ENCODE data around the gene COL19A1. TPM values are rescaled to one million over a fixed set of nuclear protein-coding genes. Genes with fewer than 3 reads are reported as not detected.

COL19A1 gene
- total RNA-seq, 2 experiments from 2014 or later, result 0.03 TPM; not detected in 1

GRCh38 chr6:69848552-69848951, 17.8 kb upstream of the COL19A1 start:
- no peaks in the 10 kb centered on the region for H3K9me3 ChIP-seq (ENCODE audit: low read length)
- DNase-seq (ENCODE audit: low spot score), result no peak
- POLR2A ChIA-PET, result interaction anchor here (0.9 kb wide), 1 partner anchor 174 kb away, joined by 3 read pairs; no protein-coding TSS in a partner anchor
- no peaks in the 10 kb centered on the region for H3K36me3 ChIP-seq (ENCODE audit: insufficient read depth, low read length)
- intact Hi-C loops (cut with micrococcal nuclease; ENCODE audit: unreplicated experiment), result no loop called here
- BruUV-seq (replicated peaks), result no TSS peak
- H4K20me1 ChIP-seq (ENCODE audit: insufficient read depth, low read length), result no peaks in the 10 kb centered on the region
- no peaks in the 10 kb centered on the region for H3K79me2 ChIP-seq (ENCODE audit: insufficient read depth, low read depth, low read length)
- H3K4me3 ChIP-seq (ENCODE audit: low read depth, low read length, poor library complexity, severe bottlenecking), result no peak overlapping the region
- no peak overlapping the region for H2AFZ ChIP-seq (ENCODE audit: low read length)
- no peaks in the 10 kb centered on the region for H3K9me2 ChIP-seq (ENCODE audit: insufficient read depth, low read length)
- no peaks in the 10 kb centered on the region for H3K4me1 ChIP-seq (ENCODE audit: insufficient read depth, low read length, poor library complexity, severe bottlenecking)
- CTCF ChIA-PET (ENCODE audit: unreplicated experiment), result no interaction called here
- TF ChIP-seq EZH2phosphoT487 (IDR thresholded peaks at IDR 0.05; ENCODE audit: borderline replicate concordance, low read depth, low read length) (no peak), CTCF (conservative IDR thresholded peaks at IDR 0.05; ENCODE audit: low read length) (no peak)
- H3K4me2 ChIP-seq (ENCODE audit: low read length), result no peak overlapping the region
- no peak overlapping the region for H3K27ac ChIP-seq (ENCODE audit: low read depth, low read length, poor library complexity, severe bottlenecking)

DNA sequence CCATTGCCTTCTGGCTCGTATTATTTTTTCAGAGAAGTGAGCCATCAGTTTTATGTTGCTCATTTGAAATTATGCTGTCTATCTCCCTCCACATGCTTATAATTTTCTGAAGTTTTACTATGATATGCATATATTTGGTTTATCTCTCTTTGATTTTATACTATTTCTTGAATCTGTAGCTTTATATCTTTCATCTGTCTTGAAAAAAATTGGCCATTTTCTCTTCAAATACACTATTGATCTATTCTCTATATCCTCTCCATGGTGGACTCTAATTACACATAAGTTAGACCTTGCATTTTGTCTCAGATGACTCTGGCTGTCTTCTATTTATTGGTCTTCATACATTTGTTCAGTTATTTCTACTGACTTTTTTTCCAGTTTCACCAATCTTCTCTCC, 13.7 kb upstream of the COL19A1 start:
- no peak for DNase-seq (ENCODE audit: low spot score)
- Histone ChIP-seq H4K20me1 (ENCODE audit: insufficient read depth, low read length) (no peaks in the 10 kb centered on the region), H3K36me3 (ENCODE audit: insufficient read depth, low read length) (no peaks in the 10 kb centered on the region), H3K4me2 (ENCODE audit: low read length) (no peak overlapping the region), H3K4me3 (ENCODE audit: low read depth, low read length, poor library complexity, severe bottlenecking) (no peak overlapping the region), H3K27ac (ENCODE audit: low read depth, low read length, poor library complexity, severe bottlenecking) (no peak overlapping the region), H3K9me2 (ENCODE audit: insufficient read depth, low read length) (no peaks in the 10 kb centered on the region), H3K79me2 (ENCODE audit: insufficient read depth, low read depth, low read length) (no peaks in the 10 kb centered on the region), H2AFZ (ENCODE audit: low read length) (no peak overlapping the region), H3K9me3 (ENCODE audit: low read length) (no peaks in the 10 kb centered on the region), H3K4me1 (ENCODE audit: insufficient read depth, low read length, poor library complexity, severe bottlenecking) (no peaks in the 10 kb centered on the region)
- BruUV-seq (replicated peaks), result no TSS peak
- TF ChIP-seq EZH2phosphoT487 (IDR thresholded peaks at IDR 0.05; ENCODE audit: borderline replicate concordance, low read depth, low read length) (no peak), CTCF (conservative IDR thresholded peaks at IDR 0.05; ENCODE audit: low read length) (no peak)
- intact Hi-C loops (cut with micrococcal nuclease; ENCODE audit: unreplicated experiment), result no loop called here
- ChIA-PET POLR2A (no interaction called here), CTCF (ENCODE audit: unreplicated experiment) (no interaction called here)

DNA sequence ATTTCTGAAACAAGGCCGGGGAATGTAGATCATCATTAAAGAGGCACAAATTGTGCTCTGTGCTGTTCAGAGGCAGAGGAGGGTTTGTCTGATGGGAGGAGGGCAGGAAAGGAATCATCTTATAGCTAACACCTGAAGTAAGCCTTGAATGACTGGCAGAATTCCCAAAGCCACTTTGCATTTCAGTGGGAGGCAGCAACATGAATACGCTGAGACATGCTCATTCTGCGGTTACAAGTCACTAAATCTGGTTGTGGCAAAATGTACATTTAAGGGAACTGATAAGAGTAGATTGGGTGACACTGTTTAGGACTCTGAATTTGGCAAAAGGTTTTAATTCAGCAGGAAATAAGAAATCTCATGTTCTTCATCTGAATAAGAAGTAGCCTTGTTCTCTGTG, 4.4 kb upstream of the COL19A1 start:
- Histone ChIP-seq H3K9me2 (ENCODE audit: insufficient read depth, low read length) (no peaks in the 10 kb centered on the region), H3K27ac (ENCODE audit: low read depth, low read length, poor library complexity, severe bottlenecking) (no peak overlapping the region), H4K20me1 (ENCODE audit: insufficient read depth, low read length) (0 out of 2 replicates have a peak, but pooled peaks cover 5% of the 10 kb centered on the region), H3K79me2 (ENCODE audit: insufficient read depth, low read depth, low read length) (no peaks in the 10 kb centered on the region), H3K4me3 (ENCODE audit: low read depth, low read length, poor library complexity, severe bottlenecking) (no peak overlapping the region), H2AFZ (ENCODE audit: low read length) (no peak overlapping the region), H3K4me2 (ENCODE audit: low read length) (no peak overlapping the region), H3K4me1 (ENCODE audit: insufficient read depth, low read length, poor library complexity, severe bottlenecking) (peaks cover 12% of the 10 kb centered on the region), H3K9me3 (ENCODE audit: low read length) (no peaks in the 10 kb centered on the region), H3K36me3 (ENCODE audit: insufficient read depth, low read length) (no peaks in the 10 kb centered on the region)
- no TSS peak for BruUV-seq (replicated peaks)
- ChIA-PET CTCF (ENCODE audit: unreplicated experiment) (no interaction called here), POLR2A (no interaction called here)
- DNase-seq (ENCODE audit: low spot score), result no peak
- TF ChIP-seq EZH2phosphoT487 (IDR thresholded peaks at IDR 0.05; ENCODE audit: borderline replicate concordance, low read depth, low read length), result no peak
- no peak for TF ChIP-seq CTCF (conservative IDR thresholded peaks at IDR 0.05; ENCODE audit: low read length)
- intact Hi-C loops (cut with micrococcal nuclease; ENCODE audit: unreplicated experiment), result no loop called here
